Activated T-cell treated with anti-CD3 and anti-CD28 coated beads for 24 hours (primary cell): ENCODE data around the gene GABBR2.

Source experiments
- DNase-seq: peaks from one replicate; pipeline ENCODE4 v3.0.0-alpha.2; 2020; ENCODE audit warnings: low read depth

Gene GABBR2

DNA sequence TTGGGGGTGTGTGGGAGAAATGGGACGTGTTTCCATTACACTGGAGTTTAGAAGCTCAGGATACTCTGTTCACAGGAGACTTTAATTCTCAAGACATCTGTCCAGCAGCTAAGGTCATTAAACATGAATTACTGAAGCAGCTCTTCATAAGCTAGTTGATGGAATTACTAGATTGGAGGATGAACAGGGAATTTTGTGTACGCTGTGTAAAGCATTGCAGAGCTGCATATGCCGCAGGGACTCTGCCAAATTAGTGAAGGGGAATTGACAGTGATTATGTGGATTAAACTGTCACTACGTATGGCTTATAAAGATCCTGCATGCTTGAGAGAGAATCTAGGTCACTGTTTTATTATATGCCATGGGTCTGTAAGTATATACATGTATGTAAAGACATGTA is 275.8 kb downstream of the GABBR2 start:
- DNase-seq = no peak

DNA sequence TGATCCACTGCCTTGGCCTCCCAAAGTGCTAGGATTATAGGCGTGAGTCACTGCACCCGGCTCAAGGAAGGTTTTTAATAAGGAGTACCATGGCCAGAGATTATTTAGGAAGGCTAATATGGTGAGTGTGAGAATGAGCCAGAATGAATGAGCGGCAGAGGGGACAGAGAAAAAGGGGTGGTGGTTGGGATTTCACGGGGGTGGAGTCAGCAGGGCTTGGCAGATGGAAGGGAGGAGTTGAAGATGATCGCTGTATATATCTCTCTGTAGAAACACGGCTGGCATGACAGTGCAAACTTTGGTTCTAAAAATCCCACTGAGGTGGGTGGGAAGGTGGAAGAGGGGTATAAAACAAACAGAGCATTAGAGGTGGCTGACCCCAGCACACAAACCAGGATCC is 276.6 kb downstream of the GABBR2 start:
- DNase-seq = no peak

DNA sequence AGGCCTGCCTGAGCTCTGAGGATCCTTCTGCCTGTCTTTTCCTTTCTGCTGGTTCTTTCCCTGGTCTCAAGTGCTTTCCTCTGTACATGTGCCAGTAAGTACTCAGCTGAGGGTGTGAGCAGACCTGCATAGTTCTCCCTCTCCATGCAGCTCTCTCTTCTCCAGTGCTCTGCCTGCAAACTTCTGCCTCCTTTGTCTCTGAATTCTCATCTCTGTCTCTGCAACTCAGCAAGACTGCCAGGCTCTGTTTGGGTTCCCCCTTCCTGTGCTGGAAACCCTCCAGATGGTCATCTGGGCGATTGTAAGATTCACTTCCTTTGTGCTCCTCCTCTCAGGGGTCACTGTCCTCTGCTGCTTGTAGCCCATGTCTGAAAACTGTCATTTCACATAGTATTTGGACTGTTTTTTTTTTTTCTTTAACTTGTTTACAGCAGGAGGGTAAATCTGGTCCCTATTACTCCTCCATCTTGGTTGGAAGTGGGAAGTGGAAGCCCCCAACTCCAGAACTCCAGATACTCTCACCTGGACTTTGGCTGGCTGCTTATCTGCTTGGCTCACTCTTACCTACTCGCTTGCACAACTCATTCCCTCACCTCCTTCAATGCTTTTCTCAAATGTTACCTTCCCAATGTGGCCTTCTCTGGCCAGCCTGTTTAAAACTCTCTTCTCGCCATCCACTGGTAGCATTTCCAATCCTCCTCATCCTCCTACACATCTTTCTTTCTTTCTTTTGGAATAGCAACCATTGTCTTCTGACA is 278.0 kb downstream of the GABBR2 start:
- no peak for DNase-seq

DNA sequence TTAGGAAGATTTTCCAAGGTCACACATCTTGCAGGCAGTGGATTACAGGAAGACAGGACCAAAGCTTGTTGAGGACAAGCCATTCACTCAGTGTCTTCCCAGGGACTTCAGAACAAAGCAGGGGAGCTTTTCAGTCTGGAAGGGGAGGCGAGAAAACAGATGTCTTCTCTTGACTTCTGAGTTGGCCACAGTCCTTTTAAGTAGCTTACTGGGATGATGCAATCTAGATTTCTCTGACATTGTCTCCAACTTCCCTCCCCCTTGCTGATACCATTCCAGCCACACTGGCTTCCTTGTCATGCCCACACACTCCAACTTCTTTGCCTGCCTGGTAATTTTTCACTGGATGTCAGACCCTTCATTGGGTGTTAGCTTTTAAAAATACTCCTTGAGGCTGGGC is 279.1 kb downstream of the GABBR2 start:
- DNase-seq = no peak

DNA sequence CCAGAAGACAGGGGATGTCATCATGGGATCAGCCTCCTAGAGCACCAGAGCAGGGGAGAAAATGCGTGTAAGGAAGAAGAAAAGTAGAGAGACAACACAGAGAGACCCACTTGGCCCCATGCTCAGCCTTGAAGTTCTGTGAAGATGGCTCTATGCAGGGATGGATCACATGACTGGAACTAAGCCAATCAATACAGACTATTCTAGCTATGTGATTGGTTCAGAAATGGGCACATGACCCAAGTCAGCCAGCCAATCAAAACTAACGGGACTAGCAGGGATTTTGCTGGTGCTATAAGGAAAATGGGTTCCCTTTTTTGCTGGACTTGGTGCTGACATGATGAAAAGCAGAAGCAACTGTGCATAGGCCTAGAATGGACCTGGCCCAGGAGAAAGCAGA is 280.3 kb downstream of the GABBR2 start:
- no peak for DNase-seq

DNA sequence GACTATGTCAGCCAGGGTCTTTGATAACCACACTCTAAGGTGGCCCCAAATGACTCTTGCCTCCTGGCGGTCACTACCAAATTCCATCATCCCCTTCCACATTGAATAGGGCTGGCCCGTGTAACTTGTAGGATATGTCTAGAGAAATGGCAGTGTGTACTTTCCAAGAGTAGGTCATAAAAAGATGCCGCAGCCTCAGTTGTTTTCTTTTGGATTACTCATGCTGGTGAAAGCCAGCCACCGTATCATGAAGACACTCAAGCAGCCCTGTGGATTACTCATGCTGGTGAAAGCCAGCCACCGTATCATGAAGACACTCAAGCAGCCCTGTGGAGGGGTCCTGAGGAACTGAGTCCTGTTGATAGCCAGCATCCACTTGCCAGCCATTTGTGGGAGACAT is 281.2 kb downstream of the GABBR2 start:
- DNase-seq = no peak

DNA sequence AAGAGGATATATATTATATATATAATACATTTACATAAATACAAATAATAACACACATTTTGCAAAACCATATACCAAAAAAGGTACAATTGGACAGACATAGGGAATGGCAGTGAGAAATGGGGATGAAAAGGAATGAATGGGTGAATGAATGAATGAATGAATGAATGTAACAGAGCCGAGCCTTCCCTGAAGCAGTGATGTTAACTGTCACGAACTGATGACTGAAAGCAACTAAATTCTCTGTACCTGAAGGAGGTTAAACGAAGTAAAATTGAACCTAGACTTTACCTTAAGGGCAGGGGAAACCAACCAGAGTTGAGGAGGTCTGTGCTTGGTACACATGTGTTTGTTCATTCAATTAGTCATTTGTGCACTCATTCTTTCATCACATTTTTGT is 283.7 kb downstream of the GABBR2 start:
- no peak for DNase-seq

DNA sequence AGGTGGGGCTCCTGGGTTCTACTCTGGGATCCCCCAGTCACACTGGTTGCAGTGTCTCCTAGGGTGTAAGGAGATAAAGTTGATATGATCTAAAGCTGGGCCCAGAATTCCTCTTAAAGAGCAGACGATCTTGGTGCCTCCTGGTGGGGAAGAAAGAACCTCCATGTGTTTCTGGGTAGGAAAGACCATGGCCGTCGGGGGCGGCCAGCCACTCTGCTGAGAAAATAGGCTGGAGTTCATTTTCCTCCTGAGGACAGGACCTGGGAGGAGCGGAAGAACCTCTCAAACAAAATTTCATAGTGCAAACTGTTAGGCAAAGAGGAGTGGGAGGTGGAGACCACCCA is 289.5 kb downstream of the GABBR2 start:
- DNase-seq = no peak

DNA sequence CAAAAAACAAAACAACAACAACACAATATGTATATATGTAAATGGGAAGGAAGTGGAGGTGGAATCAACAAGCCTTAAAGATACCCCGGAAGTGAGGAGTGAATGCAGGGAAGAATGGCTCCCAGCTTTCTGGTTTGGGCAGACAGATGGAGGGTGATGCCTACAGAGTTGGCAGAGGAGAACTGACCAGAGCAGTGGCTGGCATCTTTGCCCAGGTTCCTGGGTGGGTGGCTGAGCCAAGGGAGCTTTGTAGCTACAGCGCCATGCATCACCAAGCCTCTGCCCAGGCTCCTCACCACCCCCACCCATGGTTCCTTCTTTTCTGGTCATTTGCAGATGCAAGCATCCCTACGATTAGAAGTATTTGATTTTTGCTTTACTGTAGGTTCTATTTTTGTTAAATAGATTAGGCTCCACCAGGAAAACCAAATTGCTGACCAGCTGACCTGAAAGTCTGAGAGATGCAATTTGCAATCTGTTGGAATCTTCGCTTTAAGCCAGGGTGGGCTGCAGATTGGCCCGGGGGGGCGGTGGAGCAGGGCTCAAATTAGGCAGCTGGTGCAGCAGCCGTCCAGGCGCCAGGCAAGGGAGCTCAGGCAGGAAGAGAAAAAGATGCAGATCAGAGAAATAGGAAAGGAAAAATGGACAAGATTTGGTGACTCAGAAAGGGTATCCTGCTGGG is 290.0 kb downstream of the GABBR2 start:
- no peak for DNase-seq

DNA sequence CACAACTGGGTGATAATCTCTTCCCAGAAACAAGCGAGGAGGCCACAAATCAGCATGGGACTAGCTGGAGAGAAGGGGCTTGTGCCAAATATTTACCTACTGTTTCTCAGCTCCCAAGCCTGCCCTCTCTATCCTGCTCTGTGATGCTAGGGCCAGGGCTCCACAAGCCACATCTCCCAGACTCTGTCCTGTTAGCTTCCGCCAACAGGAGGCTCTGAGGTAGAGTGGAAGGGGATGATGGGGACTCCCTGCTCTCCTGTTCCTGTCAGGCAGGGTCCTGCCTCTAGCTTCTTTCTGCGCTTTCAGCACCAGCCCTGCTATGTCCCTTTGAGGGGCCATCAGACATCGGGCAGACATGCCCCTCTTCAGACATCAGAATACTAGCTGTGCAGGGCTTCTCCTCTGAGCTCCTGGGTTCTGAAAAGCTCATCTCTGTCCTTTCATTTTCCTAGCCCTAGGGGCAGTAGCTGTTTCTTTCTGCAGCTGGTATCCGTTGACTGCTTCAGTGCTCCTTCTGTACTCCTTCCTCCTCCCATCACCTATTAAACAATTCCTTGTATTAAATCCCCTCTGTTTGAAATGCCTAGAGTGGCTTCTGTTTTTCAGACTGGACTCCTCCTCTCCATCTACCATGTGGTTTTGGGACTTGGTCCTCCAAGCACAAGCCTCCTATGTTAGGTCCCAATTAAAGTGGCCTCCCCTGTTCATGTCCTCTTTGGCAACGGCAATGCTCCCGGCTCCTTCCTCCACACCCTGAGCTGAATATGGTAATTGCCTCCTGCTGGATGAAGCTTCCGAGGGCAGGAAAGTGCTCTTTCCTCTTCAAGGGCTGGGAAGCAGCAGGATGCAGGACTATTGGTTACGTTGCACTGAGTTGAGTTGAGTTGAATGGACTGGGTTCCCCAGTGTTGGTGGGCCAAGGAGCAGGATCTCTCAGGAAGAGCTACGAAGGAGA is 292.2 kb downstream of the GABBR2 start:
- DNase-seq = no peak

DNA sequence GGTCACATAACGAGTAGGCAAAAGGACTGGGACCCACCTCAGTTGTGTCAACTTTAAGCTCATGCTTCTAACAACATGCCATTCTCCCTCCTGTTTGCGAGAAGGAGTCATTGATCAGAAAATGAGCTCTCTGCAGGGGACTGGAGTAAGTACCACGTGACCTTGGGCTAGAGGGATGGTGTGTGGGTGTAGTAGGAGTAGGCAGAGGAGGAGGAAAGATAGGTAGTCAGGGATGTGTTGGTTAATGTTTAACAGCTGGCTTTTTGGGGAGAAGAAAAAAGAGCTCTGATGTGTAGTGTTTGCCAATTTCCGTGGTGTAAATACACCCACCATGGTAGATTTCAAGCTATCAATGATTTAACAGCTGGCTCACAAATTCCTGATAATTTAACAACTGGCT is 293.0 kb downstream of the GABBR2 start:
- DNase-seq = no peak

DNA sequence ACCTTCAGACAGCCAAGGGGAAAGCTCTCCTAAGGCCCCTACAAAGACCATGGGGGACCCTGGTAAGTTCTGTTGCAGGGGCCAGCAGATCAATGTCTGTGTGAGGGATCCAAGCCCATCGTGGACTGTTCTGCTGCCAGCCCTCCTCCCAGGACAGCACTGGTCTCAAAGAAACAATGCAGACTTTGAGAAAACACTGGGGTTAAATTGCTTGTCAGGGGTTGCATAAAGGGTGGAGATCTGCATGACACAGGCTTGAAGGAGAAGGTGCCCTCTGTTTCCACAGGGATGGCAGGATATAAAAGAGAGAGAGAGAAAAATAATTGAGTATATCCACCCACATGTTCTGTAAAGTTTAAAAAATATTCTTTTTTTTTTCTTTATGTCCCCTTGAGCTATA is 295.7 kb downstream of the GABBR2 start:
- DNase-seq = no peak

DNA sequence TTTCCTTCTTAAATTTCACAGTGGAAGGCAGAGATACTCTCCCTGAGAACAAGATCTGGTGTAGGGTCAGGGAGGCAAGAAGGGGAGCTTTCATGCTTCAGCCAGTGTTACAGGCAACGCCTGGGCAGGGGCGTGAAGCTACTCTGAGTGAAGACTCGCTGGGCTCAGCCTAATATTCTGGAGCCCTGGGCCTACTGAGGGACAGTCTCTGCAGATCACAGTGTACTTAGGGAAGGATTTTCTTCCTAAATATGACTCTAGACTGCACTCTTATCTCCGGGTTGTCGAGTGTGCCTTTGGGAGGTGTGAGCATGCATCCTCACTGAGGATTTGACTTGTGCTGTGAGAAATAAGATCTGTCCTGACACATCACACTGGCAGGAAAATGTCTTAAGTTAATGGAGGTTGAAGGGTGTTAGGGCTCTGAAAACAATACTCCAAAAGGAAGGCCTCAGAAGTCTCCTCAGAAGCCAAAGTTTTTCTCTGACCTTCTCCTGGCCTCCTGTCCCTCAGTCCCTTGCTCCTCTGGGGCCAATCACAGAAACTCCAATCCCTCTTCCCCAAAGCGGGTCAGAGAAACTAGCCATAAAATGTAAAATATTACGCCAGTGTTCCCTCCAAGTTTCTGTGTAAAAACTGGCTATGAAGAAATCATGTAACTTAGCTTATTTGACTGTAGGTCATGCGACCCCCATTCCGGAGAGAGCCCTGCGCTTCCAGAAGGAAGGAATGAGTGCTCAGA is 296.5 kb downstream of the GABBR2 start:
- no peak for DNase-seq

DNA sequence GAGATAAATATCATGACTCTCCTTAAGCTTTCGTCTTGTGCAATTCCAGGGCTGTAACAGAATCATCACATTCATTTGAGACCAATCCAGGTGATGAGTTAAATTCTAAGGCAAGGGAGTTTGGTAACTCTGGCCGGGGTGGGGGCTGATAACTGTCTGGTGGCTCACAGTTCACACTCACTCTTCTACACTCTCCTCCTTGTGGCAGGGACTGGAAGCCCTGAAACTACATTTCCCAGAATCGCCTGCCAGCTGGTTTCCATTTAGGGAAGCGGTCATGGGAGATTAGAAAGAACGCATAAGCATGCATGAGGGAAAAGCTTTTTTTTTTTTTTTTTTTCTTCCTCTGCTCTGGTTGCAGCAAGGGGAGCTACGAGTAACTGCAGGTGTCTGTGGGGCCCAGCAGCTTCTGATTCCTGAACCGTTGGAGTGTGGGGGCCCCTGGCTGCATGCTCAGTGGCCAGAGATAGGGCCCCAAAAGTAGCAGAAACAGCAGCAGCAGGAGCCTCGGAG is 298.5 kb downstream of the GABBR2 start:
- no peak for DNase-seq

DNA sequence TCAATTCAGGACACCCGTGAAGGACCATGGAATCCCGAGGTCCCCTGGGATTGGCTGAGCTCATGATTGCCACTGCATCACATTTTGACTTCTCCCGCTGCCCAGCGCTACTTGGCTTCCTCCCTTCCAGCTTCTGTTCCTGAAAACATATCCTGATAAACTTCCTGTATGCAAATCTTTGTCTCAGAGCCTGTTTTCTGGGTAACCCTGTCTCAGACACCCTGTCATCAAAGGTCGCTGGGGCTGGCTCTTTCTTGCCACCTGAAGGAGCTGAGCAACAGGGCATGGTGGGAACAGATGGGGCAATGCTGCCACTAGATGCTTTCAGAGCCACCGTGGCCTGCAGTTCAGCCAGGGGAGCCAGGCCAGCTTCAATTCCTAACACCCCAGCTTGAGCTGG is 299.0 kb downstream of the GABBR2 start:
- no peak for DNase-seq

DNA sequence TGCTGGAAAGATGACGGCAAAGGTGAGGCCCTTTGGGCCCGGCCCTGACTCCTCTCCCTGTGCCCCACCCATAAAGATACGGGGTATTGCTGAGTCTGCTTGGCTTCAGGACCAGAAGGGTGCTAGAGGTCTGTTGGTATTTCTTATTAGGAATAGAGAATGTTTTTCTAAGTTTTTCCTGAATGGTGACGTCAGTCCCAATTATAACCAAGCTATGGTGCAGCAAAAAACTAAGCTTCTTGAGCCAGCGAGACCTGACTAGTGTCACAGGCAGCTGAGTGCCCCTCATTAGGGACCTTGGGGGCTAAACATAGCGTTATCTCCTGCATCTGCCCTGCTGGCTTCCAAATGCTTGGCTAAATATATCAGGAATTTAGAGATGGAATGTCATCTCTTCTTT is 302.3 kb downstream of the GABBR2 start:
- DNase-seq = no peak

DNA sequence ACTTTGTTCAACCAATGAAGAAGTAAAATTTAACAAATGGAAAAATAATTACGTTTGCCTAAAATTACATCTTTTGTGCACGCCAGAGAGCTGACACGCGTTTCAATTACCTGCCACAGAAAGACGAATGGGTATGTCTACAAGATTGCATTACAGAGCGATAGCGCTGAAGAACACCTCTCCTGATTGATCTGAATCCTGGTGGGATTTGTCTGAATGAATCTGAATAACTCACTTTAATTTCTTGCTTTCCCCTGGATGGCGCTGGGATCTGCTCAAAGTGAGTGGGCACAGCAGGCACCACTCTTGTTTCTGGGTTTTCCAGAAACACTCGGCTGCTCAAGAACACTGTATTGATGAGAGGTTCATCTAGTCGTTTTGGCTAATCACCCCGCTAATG is 304.5 kb downstream of the GABBR2 start:
- DNase-seq = no peak

DNA sequence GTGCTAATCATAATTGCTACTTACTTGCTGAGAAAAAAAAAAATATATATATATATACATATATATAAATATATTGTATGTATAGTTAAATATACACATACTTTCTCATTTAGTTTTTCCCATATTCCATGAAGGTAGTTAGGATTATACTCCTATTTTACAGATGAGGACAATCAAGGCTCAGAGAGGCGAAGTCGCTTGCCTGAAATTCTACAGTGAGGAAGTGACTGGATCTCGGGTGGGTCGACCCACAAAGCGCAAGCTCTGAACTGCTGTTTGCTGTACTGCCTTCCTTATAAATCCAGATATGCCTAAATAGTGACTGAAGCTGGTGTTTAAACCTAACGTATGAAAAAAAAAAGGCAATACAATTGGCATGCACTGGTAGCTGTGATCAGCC is 305.0 kb downstream of the GABBR2 start:
- DNase-seq = no peak

DNA sequence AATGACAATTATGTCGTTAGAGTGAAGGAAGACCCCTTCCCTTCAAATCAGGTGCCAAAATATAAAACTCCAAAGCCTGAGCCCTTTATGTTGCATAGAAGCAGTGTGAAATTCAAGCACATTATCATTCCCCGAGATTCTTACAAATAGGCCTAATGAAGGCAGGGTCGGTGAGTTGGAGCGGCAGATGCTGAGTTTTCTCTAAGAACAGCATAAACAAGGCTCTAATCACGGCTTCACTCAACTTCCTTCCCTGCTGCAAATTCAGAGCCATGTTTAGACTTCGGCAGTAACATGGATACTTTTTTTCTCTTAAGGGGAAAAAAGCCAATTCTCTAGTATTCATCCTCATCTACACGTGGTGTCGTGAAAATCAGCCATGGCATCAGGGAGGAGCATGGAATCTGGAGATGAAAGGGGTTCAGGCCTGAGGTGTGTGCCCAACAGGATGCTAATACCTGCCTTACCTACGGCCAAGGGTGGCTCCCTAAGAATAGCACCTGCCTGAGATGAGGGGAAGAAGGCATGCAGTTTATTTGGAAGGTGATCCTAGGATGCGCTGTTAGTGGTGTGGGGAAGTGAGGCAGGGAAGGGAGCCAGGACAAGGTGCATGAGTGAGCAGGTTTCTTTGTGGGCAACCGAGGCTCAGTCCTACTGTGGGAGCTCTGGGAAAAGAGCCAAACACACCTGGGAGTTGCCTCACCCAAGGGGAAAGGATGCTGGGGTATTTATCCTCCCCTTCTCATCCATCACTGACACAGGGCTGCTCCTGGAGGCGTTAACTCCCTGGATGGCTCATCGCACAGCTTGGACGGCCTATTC is 306.5 kb downstream of the GABBR2 start:
- no peak for DNase-seq

DNA sequence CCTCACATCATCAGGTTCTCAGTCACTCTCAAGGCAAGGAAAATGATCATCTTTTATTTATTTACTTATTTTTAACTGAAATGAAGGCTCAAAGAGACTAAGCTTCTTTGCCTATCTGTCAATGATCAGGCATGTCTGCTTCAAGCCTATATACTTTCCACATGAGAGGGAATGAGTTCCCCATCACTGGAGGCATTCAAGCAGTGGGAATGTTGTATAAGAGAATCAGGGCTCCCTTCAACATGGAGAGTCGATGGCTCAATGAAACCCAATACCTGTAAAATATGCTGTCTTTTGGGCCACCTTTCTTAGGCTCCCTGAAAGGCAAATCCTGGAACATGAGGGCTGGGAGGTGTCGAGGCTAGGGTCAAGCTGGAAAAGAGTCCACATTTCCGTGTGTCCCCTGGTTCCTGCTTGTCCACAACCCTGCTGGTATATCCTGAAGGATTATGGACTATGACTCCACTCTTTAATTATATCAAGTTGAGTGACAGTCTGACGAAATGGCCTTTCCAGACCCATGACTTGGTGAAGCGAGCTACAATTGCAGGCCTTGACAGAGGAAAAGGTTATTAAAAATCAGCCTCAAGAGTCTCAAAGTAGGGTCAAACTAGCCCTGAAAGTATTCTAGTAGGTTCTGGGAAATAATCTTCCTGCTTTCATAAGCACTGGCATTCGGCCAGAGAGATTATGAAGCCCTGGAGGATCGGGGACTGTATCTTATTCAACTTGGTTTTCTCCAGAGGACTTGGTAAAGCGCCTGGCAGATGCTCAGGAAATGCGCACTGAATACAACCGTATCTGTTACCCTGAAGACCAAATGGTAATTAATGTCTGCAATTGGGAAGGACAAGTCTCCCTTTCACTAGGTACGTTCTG is 307.4 kb downstream of the GABBR2 start:
- DNase-seq = no peak
